Suprapubic skin (tissue), 4 donors: ENCODE measurements around the gene ASTN2.

Experiments used
- EP300 ChIP-seq: sonication (generic); formaldehyde crosslinking; IDR thresholded peaks from one replicate; pipeline ENCODE4 v1.6.1; 2017; ENCODE audit warnings: antibody characterized with exemption
- POLR2A ChIP-seq, 2 donors: fragments of 450-650 bp; IDR thresholded peaks; one replicate each; pipeline ENCODE4 v1.6.1; 2017; ENCODE audit warnings: antibody characterized with exemption in 2 of 2, mild to moderate bottlenecking in 2 of 2, moderate library complexity in 2 of 2
- POLR2AphosphoS5 ChIP-seq, 3 donors: sonication (generic); formaldehyde crosslinking; IDR thresholded peaks; one replicate each; pipeline ENCODE4 v1.6.1; 2017; ENCODE audit warnings: antibody characterized with exemption in 3 of 3

GRCh38 chr9:117188394-117188793, 226.5 kb downstream of the ASTN2 start:
- TF ChIP-seq POLR2A (IDR thresholded peaks at IDR 0.05), result no peak
- TF ChIP-seq EP300, result no peak
- TF ChIP-seq POLR2AphosphoS5 (IDR thresholded peaks at IDR 0.05), result no peak
